SK-N-SH (cell line): ENCODE results near the gene HECW1. TPM values are rescaled to one million over a fixed set of nuclear protein-coding genes. Genes with fewer than 3 reads are reported as not detected.

Experiments used
- CTCF ChIA-PET: fragments of 300-600, 350-600 bp; formaldehyde crosslinking; extraction: SDS; loops from one replicate; lab custom pipeline; 2021; lab: Yijun Ruan, JAX
- POLR2A ChIA-PET: fragments of 350-600 bp; sonication (Branson Sonifier 250); formaldehyde crosslinking; extraction: SDS; loops from one replicate; lab custom pipeline; 2020; ENCODE audit warnings: antibody characterized with exemption, inconsistent platforms; lab: Yijun Ruan, JAX
- DNase-seq: peaks from one replicate; pipeline ENCODE4 v3.0.0; 2012
- H2AFZ ChIP-seq: fragments of 200-600 bp; sonication (generic); 2 replicates; pipeline ENCODE4 v1.8.1; 2016; ENCODE audit warnings: antibody characterized with exemption, mild to moderate bottlenecking, low read depth
- H3F3A ChIP-seq: fragments of 200-600 bp; sonication (generic); replicated peaks from 2 replicates; pipeline ENCODE3; 2016; ENCODE audit warnings: antibody characterized with exemption, mild to moderate bottlenecking; ENCODE audit not compliant: insufficient read depth
- H3K27ac ChIP-seq, 2 experiments: fragments of 200-500 bp in 1 of 2; fragments of 200-600 bp in 1 of 2; sonication (Bioruptor generic) in 1 of 2; sonication (generic), shearing (Covaris generic) in 1 of 2; 2 replicates each; pipeline versions ENCODE4 v1.5.1 to v1.6.1; 2014 to 2016; ENCODE audit warnings: low read depth in 2 of 2, inconsistent platforms in 1 of 2, low read length in 1 of 2, mild to moderate bottlenecking in 1 of 2, mixed read lengths in 1 of 2
- H3K27me3 ChIP-seq: fragments of 200-600 bp; sonication (generic), shearing (Covaris generic); 2 replicates; pipeline ENCODE4 v1.6.1; 2016; ENCODE audit warnings: mixed run types; ENCODE audit not compliant: insufficient read depth
- H3K36me3 ChIP-seq, 2 experiments: fragments of 200-500 bp in 1 of 2; fragments of 200-600 bp in 1 of 2; sonication (Bioruptor generic) in 1 of 2; sonication (generic) in 1 of 2; replicated peaks in 1 of 2; 2 replicates each; pipeline versions ENCODE3 to v1.5.1; 2014 to 2016; ENCODE audit warnings: low read length in 1 of 2, mild to moderate bottlenecking in 1 of 2; ENCODE audit not compliant: insufficient read depth in 2 of 2, control insufficient read depth in 1 of 2
- H3K4me1 ChIP-seq, 2 experiments: fragments of 200-500 bp in 1 of 2; fragments of 200-600 bp in 1 of 2; sonication (Bioruptor generic) in 1 of 2; sonication (generic), shearing (Covaris generic) in 1 of 2; 2 replicates each; pipeline versions ENCODE4 v1.5.1 to v1.6.1; 2014 to 2016; ENCODE audit warnings: low read depth in 1 of 2, low read length in 1 of 2, mixed run types in 1 of 2; ENCODE audit not compliant: insufficient read depth in 2 of 2, control insufficient read depth in 1 of 2
- H3K4me2 ChIP-seq: fragments of 200-600 bp; sonication (generic), shearing (Covaris generic); 2 replicates; pipeline ENCODE4 v1.6.1; 2017; ENCODE audit warnings: mixed run types
- H3K4me3 ChIP-seq, 2 experiments: fragments of 200-500 bp in 1 of 2; fragments of 200-600 bp in 1 of 2; sonication (Bioruptor generic) in 1 of 2; sonication (generic), shearing (Covaris generic) in 1 of 2; 2 replicates each; pipeline versions ENCODE4 v1.5.1 to v1.8.1; 2014 to 2016; ENCODE audit warnings: low read depth in 2 of 2, inconsistent platforms in 1 of 2, low read length in 1 of 2, mild to moderate bottlenecking in 1 of 2, mixed read lengths in 1 of 2, moderate library complexity in 1 of 2
- H3K79me2 ChIP-seq: fragments of 200-600 bp; sonication (generic); 2 replicates; pipeline ENCODE4 v1.8.1; 2017; ENCODE audit warnings: mild to moderate bottlenecking; ENCODE audit not compliant: insufficient read depth
- H3K9ac ChIP-seq: fragments of 200-600 bp; sonication (generic); 2 replicates; pipeline ENCODE4 v1.6.1; 2017; ENCODE audit warnings: mixed run types
- H3K9me2 ChIP-seq: fragments of 200-600 bp; sonication (generic); 2 replicates; pipeline ENCODE4 v1.6.1; 2017; ENCODE audit warnings: mixed run types
- H3K9me3 ChIP-seq: fragments of 200-600 bp; sonication (generic); 2 replicates; pipeline ENCODE4 v1.6.1; 2017; ENCODE audit warnings: mixed run types, mild to moderate bottlenecking, moderate library complexity
- H4K20me1 ChIP-seq: fragments of 200-600 bp; sonication (generic); 2 replicates; pipeline ENCODE4 v1.6.1; 2017; ENCODE audit warnings: mild to moderate bottlenecking, mixed run types; ENCODE audit not compliant: insufficient read depth
- EP300 ChIP-seq, 2 experiments: IDR thresholded peaks; 2 replicates each; pipeline versions ENCODE4 v1.4.0 to v1.6.1; 2012; ENCODE audit warnings: borderline replicate concordance in 1 of 2, low read depth in 1 of 2, low read length in 1 of 2
- FOXJ3 ChIP-seq: sonication (generic); formaldehyde crosslinking; IDR thresholded peaks from 2 replicates; pipeline ENCODE4 v1.5.1; 2020; ENCODE audit warnings: mild to moderate bottlenecking, missing genetic modification reagents
- GABPA ChIP-seq: IDR thresholded peaks from 2 replicates; pipeline ENCODE4 v1.4.0; 2012; ENCODE audit warnings: low read depth, mild to moderate bottlenecking
- JUND ChIP-seq: IDR thresholded peaks from 2 replicates; pipeline ENCODE4 v1.4.0; 2012
- MAX ChIP-seq: IDR thresholded peaks from 2 replicates; pipeline ENCODE4 v1.4.0; 2012; ENCODE audit warnings: low read depth
- MXI1 ChIP-seq: IDR thresholded peaks from 2 replicates; pipeline ENCODE4 v1.6.1; 2012; ENCODE audit warnings: mild to moderate bottlenecking, low read depth, low read length, improper control_type of control experiment
- NRF1 ChIP-seq: IDR thresholded peaks from 2 replicates; pipeline ENCODE4 v1.6.1; 2012; ENCODE audit warnings: low read depth, mild to moderate bottlenecking, low read length
- PBX3 ChIP-seq: IDR thresholded peaks from 2 replicates; pipeline ENCODE4; 2012
- POLR2AphosphoS5 ChIP-seq: IDR thresholded peaks from 2 replicates; pipeline ENCODE4 v1.6.1; 2012; ENCODE audit warnings: low read depth, low read length
- REST ChIP-seq: IDR thresholded peaks from 2 replicates; pipeline ENCODE4 v1.6.1; 2012; ENCODE audit warnings: mild to moderate bottlenecking, low read depth, low read length, moderate library complexity
- RXRA ChIP-seq: IDR thresholded peaks from 2 replicates; pipeline ENCODE4 v1.4.0; 2012; ENCODE audit warnings: low read depth, mild to moderate bottlenecking, borderline replicate concordance
- SIN3A ChIP-seq: IDR thresholded peaks from 2 replicates; pipeline ENCODE4 v1.6.1; 2012; ENCODE audit warnings: low read depth, mild to moderate bottlenecking, low read length, moderate library complexity, borderline replicate concordance
- SMC3 ChIP-seq: IDR thresholded peaks from 2 replicates; pipeline ENCODE4 v1.6.1; 2012; ENCODE audit warnings: low read depth, low read length, improper control_type of control experiment
- TCF12 ChIP-seq: IDR thresholded peaks from 2 replicates; pipeline ENCODE4 v1.4.0; 2012
- TEAD4 ChIP-seq: IDR thresholded peaks from 2 replicates; pipeline ENCODE4 v1.4.0; 2012; ENCODE audit warnings: mild to moderate bottlenecking, borderline replicate concordance; ENCODE audit not compliant: insufficient read depth
- ZBTB33 ChIP-seq: IDR thresholded peaks from 2 replicates; pipeline ENCODE4 v1.4.0; 2012; ENCODE audit warnings: low read depth, borderline replicate concordance
- WGBS: methylation state at CpG from one replicate; pipeline ENCODE4 v1.1.6; 2017; ENCODE audit warnings: low lambda C conversion rate; 5-methylcytosine and 5-hydroxymethylcytosine counted together
- polyA plus RNA-seq, 3 experiments: library from polyadenylated mRNA; depleted of rRNA; stranded (reverse); fragments of >200 nt; gene quantifications; 2 replicates each; pipeline ENCODE4 v1.2.3, GENCODE V29; 2012

HECW1 gene
- polyA plus RNA-seq, 1 of the 3 experiments (the other 2 are of a cell fraction): not detected

GRCh38 chr7:43394441-43395130 is 282.1 kb downstream of the HECW1 start (continued):
- TF ChIP-seq MAX (no peak), ZBTB33 (no peak), GABPA (no peak), EP300 (IDR thresholded peaks at IDR 0.05; ENCODE audit: borderline replicate concordance in 1 of 2, low read depth in 1 of 2, low read length in 1 of 2) (no peak), REST (no peak), SMC3 (no peak)
- TF ChIP-seq, all 33 proteins: peak for 0

GRCh38 chr7:43395351-43395750 is 282.9 kb downstream of the HECW1 start:
- Histone ChIP-seq H3K4me3 (no peak overlapping the region), H3K4me1 (no peaks in the 10 kb centered on the region), H2AFZ (no peak overlapping the region), H3K9ac (no peak overlapping the region), H3K36me3 (no peaks in the 10 kb centered on the region), H3K27me3 (no peaks in the 10 kb centered on the region), H3K4me2 (no peak overlapping the region), H3K9me3 (no peaks in the 10 kb centered on the region), H4K20me1 (no peaks in the 10 kb centered on the region), H3F3A (no peaks in the 10 kb centered on the region), H3K9me2 (no peaks in the 10 kb centered on the region), H3K79me2 (no peaks in the 10 kb centered on the region), H3K27ac (no peak overlapping the region)
- WGBS: 0% methylated on average over 2 of the region's 2 CpGs
- CTCF ChIA-PET: interaction anchor here (1.0 to 1.3 kb wide), 2 partner anchors 19 to 23 kb away, joined by 3 read pairs; no protein-coding TSS in a partner anchor
- no peak for DNase-seq
- POLR2A ChIA-PET: no interaction called here
- no peak for TF ChIP-seq SIN3A
- no peak for TF ChIP-seq GABPA
- no peak for TF ChIP-seq MXI1
- TF ChIP-seq TCF12: no peak
- no peak for TF ChIP-seq JUND
- no peak for TF ChIP-seq PBX3
- no peak for TF ChIP-seq ZBTB33
- no peak for TF ChIP-seq FOXJ3 (CRISPR knock-in tag)
- TF ChIP-seq POLR2AphosphoS5: no peak
- TF ChIP-seq TEAD4: no peak
- TF ChIP-seq REST: no peak
- TF ChIP-seq NRF1: no peak
- no peak for TF ChIP-seq RXRA
